ENCODE data around the gene RBM3. TPM values are rescaled to one million over a fixed set of nuclear protein-coding genes. Genes with fewer than 3 reads are reported as not detected.

Gene RBM3
- total and polyA plus RNA-seq, 2 of the 8 experiments (the other 6 are each of a cell fraction or from before 2014, with no cell fraction given), result 99.6 to 164 TPM

- CTCF ChIA-PET (ENCODE audit: partially characterized antibody), result no interaction called here
- DNase-seq (ENCODE audit: low read depth in 1 of 2, low spot score in 2 of 2), result no peak
- H3K4me2 ChIP-seq (ENCODE audit: insufficient read depth in 1 of 2, low read depth in 2 of 2, low read length in 2 of 2), result no peak overlapping the region
- no peak overlapping the region for H2BK12ac ChIP-seq (ENCODE audit: low read depth, low read length)
- no peak overlapping the region for H2BK120ac ChIP-seq (replicated peaks; ENCODE audit: low read depth, low read length)
- H4K8ac ChIP-seq (ENCODE audit: extremely low read depth, insufficient read depth, low read length), result no peak overlapping the region
- 100% methylated on average over 2 of the region's 14 CpGs; no CpG with 5 or more reads in 1 of the 2 experiments for WGBS, 2 experiments (ENCODE audit: extremely low coverage in 1 of 2, insufficient coverage in 1 of 2, insufficient read length in 1 of 2, insufficient replicate concordance in 2 of 2, low coverage in 1 of 2, low lambda C conversion rate in 2 of 2, missing lambda C conversion rate in 1 of 2)
- no peak overlapping the region for H2AK5ac ChIP-seq (ENCODE audit: low read depth, low read length)
- no peak for FAIRE-seq
- H3K36me3 ChIP-seq (ENCODE audit: control insufficient read depth in 2 of 4, insufficient read depth in 4 of 4, low read length in 3 of 4), result peaks cover 0 to 8% (median under 1%) of the 10 kb centered on the region in 4 experiments; a peak in 3 of 8 replicates
- TF ChIP-seq NANOG (IDR thresholded peaks at IDR 0.05; ENCODE audit: insufficient read depth, low read depth, low read length, poor library complexity, severe bottlenecking) (no peak), CBX5 (IDR thresholded peaks at IDR 0.05; ENCODE audit: low read depth, low read length) (no peak), CHD1 (IDR thresholded peaks at IDR 0.05; ENCODE audit: low read depth, low read length) (no peak), JUND (IDR thresholded peaks at IDR 0.05; ENCODE audit: low read length) (no peak), E2F6 (IDR thresholded peaks at IDR 0.05) (no peak), EP300 (IDR thresholded peaks at IDR 0.05; ENCODE audit: borderline replicate concordance in 1 of 2, low read depth in 2 of 2, low read length in 2 of 2) (no peak), TBP (IDR thresholded peaks at IDR 0.05; ENCODE audit: low read depth, low read length) (no peak), TAF7 (optimal IDR thresholded peaks at IDR 0.05; ENCODE audit: borderline replicate concordance, low read depth, low read length) (no peak), SIRT6 (IDR thresholded peaks at IDR 0.05; ENCODE audit: low read length) (no peak), POU5F1 (IDR thresholded peaks at IDR 0.05; ENCODE audit: low read depth, low read length) (no peak), KDM1A (IDR thresholded peaks at IDR 0.05; ENCODE audit: borderline replicate concordance, low read length) (no peak)
- H2BK20ac ChIP-seq (ENCODE audit: low read length), result no peak overlapping the region
- no peaks in the 10 kb centered on the region for H3K23me2 ChIP-seq (ENCODE audit: low read depth, low read length)
- no peak overlapping the region for H2AFZ ChIP-seq (ENCODE audit: low read length)
- no peak overlapping the region for H3K27ac ChIP-seq (ENCODE audit: low read depth, low read length)
- no peaks in the 10 kb centered on the region for H3K9me3 ChIP-seq (ENCODE audit: insufficient read depth in 2 of 2, low read depth in 1 of 2, low read length in 1 of 2)
- no peaks in the 10 kb centered on the region for H3K79me1 ChIP-seq (ENCODE audit: low read depth, low read length)
- POLR2A ChIA-PET (ENCODE audit: partially characterized antibody), result interaction anchor here (2.9 kb wide), 1 partner anchor 14 kb away, joined by 11 read pairs; the partner anchor contains the start of gene RBM3
- H3K4ac ChIP-seq (replicated peaks; ENCODE audit: insufficient read length, low read depth, low read length), result no peak overlapping the region
- no peak overlapping the region for H3K4me3 ChIP-seq (ENCODE audit: extremely low read depth in 1 of 4, insufficient read depth in 2 of 4, low read depth in 3 of 4, low read length in 4 of 4)
- no peaks in the 10 kb centered on the region for H3K4me1 ChIP-seq (replicated peaks in 1 of 4; ENCODE audit: control insufficient read depth in 3 of 4, insufficient read depth in 4 of 4, low read length in 3 of 4)
- H3K23ac ChIP-seq (ENCODE audit: insufficient read length), result no peak overlapping the region
- no peak overlapping the region for H3K18ac ChIP-seq (ENCODE audit: extremely low read depth, low read length)
- H4K91ac ChIP-seq (replicated peaks; ENCODE audit: insufficient read length, low read length), result no peak overlapping the region
- no peak overlapping the region for H3K14ac ChIP-seq (ENCODE audit: insufficient read length)
- no peak overlapping the region for H3K56ac ChIP-seq (replicated peaks; ENCODE audit: insufficient read length, low read depth, low read length)
- H3K79me2 ChIP-seq (ENCODE audit: control insufficient read depth in 1 of 2, insufficient read depth in 2 of 2, low read length in 2 of 2), result no peaks in the 10 kb centered on the region
- no peak overlapping the region for H3K9ac ChIP-seq (replicated peaks in 1 of 4; ENCODE audit: extremely low read depth in 1 of 4, low read depth in 3 of 4, low read length in 3 of 4)
- no peak overlapping the region for H4K5ac ChIP-seq (ENCODE audit: insufficient read length, low read depth, low read length)
- H3K27me3 ChIP-seq (replicated peaks in 1 of 4; ENCODE audit: control insufficient read depth in 3 of 4, extremely low read depth in 1 of 4, insufficient read depth in 3 of 4, low read length in 3 of 4), result no peaks in the 10 kb centered on the region
- H4K20me1 ChIP-seq (replicated peaks in 1 of 2; ENCODE audit: control insufficient read depth in 1 of 2, insufficient read depth in 2 of 2, low read length in 2 of 2), result no peaks in the 10 kb centered on the region
- H2BK5ac ChIP-seq (ENCODE audit: low read depth, low read length), result no peak overlapping the region
- H2BK15ac ChIP-seq (ENCODE audit: low read length), result no peak overlapping the region
Observed at GRCh38 chrX:48560056-48560455, 14.2 kb upstream of the RBM3 start.
